HG02981 (cell line): ENCODE measurements around the gene BAG3.
A peak's percentile ranks its signal among the peaks of the same experiment; 100 is the strongest.

Source experiments
- ATAC-seq: cut with Tn5 transposase; IDR thresholded peaks from one replicate; pipeline ENCODE4 v1.9.1; 2021; ENCODE audit warnings: mild to moderate bottlenecking, moderate library complexity; ENCODE audit not compliant: unreplicated experiment

BAG3 gene

DNA sequence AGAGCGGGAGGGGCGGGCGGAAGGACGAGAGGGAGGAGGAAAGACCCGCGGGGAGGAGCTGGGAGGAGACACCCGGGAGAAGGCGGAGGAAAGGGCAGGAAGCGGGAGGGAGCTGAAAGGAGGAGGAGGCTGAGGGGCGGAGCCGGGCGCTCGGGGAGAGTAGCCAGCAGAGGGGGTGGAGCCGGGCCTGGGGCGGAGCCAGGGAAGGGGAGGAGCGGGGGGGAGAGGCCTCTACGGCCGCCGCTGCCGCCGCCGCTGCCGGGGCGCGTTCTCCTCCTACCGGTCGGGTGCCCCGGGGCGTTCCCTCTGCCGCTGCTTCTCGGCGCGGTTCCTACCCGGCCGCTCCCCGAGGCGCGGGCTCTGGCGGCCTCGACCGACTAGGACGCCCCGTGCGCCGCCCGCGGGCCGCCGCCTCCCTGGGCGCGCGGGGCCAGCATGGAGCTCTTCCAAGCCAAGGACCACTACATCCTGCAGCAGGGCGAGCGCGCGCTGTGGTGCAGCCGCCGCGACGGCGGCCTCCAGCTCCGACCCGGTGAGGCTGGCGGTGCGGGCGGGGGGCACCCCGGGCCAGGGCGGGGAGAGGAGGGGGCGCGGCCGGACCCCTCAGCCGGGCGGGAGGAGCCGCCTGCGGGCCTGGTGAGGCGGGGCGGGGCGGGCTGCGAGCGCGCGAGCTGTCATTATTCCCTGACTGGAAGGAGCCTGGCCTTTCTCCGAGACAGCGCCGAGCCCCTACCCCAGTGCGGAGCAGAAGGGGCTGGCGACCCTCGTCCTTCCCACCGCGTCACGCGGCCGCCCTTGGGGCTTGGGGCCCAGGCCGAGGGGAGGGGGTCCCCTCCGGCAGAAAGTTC, 74.9 kb downstream of the BAG3 start, which contains the start of gene INPP5F:
Gene INPP5F, plus strand, starts transcription at position 223 of the 848 bp plus-strand sequence. Its CDS starts 213 bp downstream, at position 436.
- peak; percentile 90 for ATAC-seq

DNA sequence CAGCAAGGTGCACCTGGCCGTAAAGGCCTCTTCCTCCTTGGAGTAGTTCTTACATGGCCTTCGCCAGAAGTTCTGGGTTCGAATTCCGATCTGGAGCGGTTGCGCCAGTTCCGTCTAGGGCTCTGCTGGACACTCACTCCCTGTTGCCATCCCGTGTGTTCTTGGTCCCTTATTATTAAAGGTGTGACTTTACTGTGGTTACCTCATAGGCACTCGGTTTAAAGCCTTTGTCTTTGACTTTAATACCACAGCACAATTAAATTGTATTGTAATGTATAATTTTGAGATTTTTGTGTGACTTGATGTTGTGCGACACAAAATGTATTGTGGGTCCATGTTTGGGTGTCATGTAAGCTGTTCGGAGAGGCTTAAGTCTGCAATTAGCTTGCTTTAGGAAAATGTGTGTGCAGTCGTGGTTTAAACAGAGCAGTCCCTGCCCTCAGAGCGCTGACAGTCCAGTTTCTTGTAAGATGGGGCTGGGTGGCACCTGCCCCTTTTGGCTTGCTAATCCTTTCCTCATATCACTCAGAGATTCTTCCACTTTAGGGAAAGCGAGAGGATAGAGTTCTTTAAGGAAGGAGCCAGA, 75.6 kb downstream of the BAG3 start:
- no peak for ATAC-seq
